HepG2 (cell line): Measurements from ENCODE around the gene HOPX. TPM values are rescaled to one million over a fixed set of nuclear protein-coding genes. Genes with fewer than 3 reads are reported as not detected.

Experiments used
- ATAC-seq: fragments of 200-7000 bp; cut with Tn5 transposase; 3 replicates; pipeline ENCODE4 v1.9.1; 2020; ENCODE audit warnings: mild to moderate bottlenecking, moderate library complexity
- BruUV-seq: library from RNA; stranded (reverse); fragments of 400-500 nt; replicated peaks from 2 replicates; lab custom pipeline; 2021; lab: Mats Ljungman, UMichigan
- CTCF ChIA-PET: fragments of 300-600 bp; formaldehyde crosslinking; extraction: SDS; loops from one replicate; lab custom pipeline; 2021; ENCODE audit warnings: low total read pairs, inconsistent platforms, low intra/inter-chr PET ratio; lab: Yijun Ruan, JAX
- POLR2A ChIA-PET: fragments of 350-600 bp; sonication (Branson Sonifier 250); formaldehyde crosslinking; loops from one replicate; lab custom pipeline; 2020; ENCODE audit warnings: antibody characterized with exemption, inconsistent platforms; lab: Yijun Ruan, JAX
- DNase-seq: peaks from one replicate; pipeline ENCODE4 v3.0.0-alpha.2; 2015; ENCODE audit warnings: low spot score
- FAIRE-seq: peaks from 3 replicates; lab custom pipeline; 2011; peaks lifted over from hg19 to GRCh38; lab: Jason Lieb, UNC
- H2AFZ ChIP-seq: one replicate; pipeline ENCODE4 v1.6.1; 2011; ENCODE audit warnings: low read length, inconsistent platforms
- H3K27ac ChIP-seq: fragments of 300-600 bp; 3 replicates; pipeline ENCODE4 v1.8.0; 2011; ENCODE audit warnings: mixed run types, mild to moderate bottlenecking, mixed read lengths, low read length, inconsistent platforms; ENCODE audit not compliant: insufficient read depth; ENCODE audit errors: extremely low read length
- H3K27me3 ChIP-seq, 2 experiments: fragments of 200-600 bp in 1 of 2; 2 replicates in 1 of 2; 3 replicates in 1 of 2; pipeline versions ENCODE4 v1.6.0 to v1.8.0; 2011; ENCODE audit warnings: low read length in 2 of 2, mild to moderate bottlenecking in 2 of 2, moderate library complexity in 2 of 2, inconsistent platforms in 1 of 2; ENCODE audit not compliant: insufficient read depth in 2 of 2, control insufficient read depth in 1 of 2
- H3K36me3 ChIP-seq, 2 experiments: fragments of 200-600 bp in 1 of 2; replicated peaks in 1 of 2; 2 replicates in 1 of 2; 3 replicates in 1 of 2; pipeline versions ENCODE4 v1.5.1 to v1.8.0; 2011; ENCODE audit warnings: low read length in 2 of 2, inconsistent platforms in 1 of 2; ENCODE audit not compliant: insufficient read depth in 2 of 2, control insufficient read depth in 1 of 2
- H3K4me1 ChIP-seq: 2 replicates; pipeline ENCODE4 v1.5.1; 2012; ENCODE audit warnings: low read length, inconsistent platforms; ENCODE audit not compliant: insufficient read depth
- H3K4me2 ChIP-seq: 2 replicates; pipeline ENCODE4 v1.6.0; 2011; ENCODE audit warnings: low read depth, low read length, inconsistent platforms
- H3K4me3 ChIP-seq, 3 experiments: fragments of 200-600 bp in 1 of 3; sonication (generic), shearing (Covaris generic) in 1 of 3; replicated peaks in 1 of 3; 2 replicates each; pipeline ENCODE4 v1.5.1; 2011 to 2016; ENCODE audit warnings: low read length in 3 of 3, inconsistent platforms in 2 of 3, low read depth in 2 of 3, mild to moderate bottlenecking in 2 of 3, control low read depth in 1 of 3, mixed read lengths in 1 of 3; ENCODE audit not compliant: insufficient read depth in 1 of 3
- H3K79me2 ChIP-seq: one replicate; pipeline ENCODE4 v1.6.1; 2011; ENCODE audit warnings: low read length, inconsistent platforms; ENCODE audit not compliant: insufficient read depth
- H3K9ac ChIP-seq: 2 replicates; pipeline ENCODE4 v1.6.0; 2011; ENCODE audit warnings: mild to moderate bottlenecking, low read depth, low read length, inconsistent platforms; ENCODE audit not compliant: insufficient read depth
- H3K9me3 ChIP-seq: 2 replicates; pipeline ENCODE4 v1.5.1; 2012; ENCODE audit warnings: mild to moderate bottlenecking, low read length
- H4K20me1 ChIP-seq: 2 replicates; pipeline ENCODE4 v1.6.0; 2011; ENCODE audit warnings: inconsistent platforms, mild to moderate bottlenecking, low read length, moderate library complexity; ENCODE audit not compliant: insufficient read depth
- HNRNPL ChIP-seq: fragments of 200-400 bp; formaldehyde crosslinking; IDR thresholded peaks from 2 replicates; pipeline ENCODE4 v1.6.1; 2017; ENCODE audit warnings: mild to moderate bottlenecking, low read depth, low read length
- MED8 ChIP-seq: sonication (generic); formaldehyde crosslinking; IDR thresholded peaks from 2 replicates; pipeline ENCODE4 v1.8.1; 2023; ENCODE audit warnings: mild to moderate bottlenecking, missing genetic modification reagents; ENCODE audit not compliant: insufficient replicate concordance
- PHF5A ChIP-seq: IDR thresholded peaks from one replicate; pipeline ENCODE4 v1.6.1; 2018; ENCODE audit warnings: low read depth, missing genetic modification reagents; ENCODE audit not compliant: unreplicated experiment
- SMAD9 ChIP-seq: sonication (generic); formaldehyde crosslinking; IDR thresholded peaks from 2 replicates; pipeline ENCODE4 v1.5.1; 2020; ENCODE audit warnings: mild to moderate bottlenecking, missing genetic modification reagents
- ZFYVE20 ChIP-seq: sonication (generic); formaldehyde crosslinking; IDR thresholded peaks from 2 replicates; pipeline ENCODE4 v1.8.0; 2023; ENCODE audit warnings: low read depth, mild to moderate bottlenecking, moderate library complexity, missing genetic modification reagents, borderline replicate concordance
- ZNF354B ChIP-seq: sonication (generic); formaldehyde crosslinking; IDR thresholded peaks from 2 replicates; pipeline ENCODE4 v1.8.0; 2022; ENCODE audit warnings: mild to moderate bottlenecking, missing genetic modification reagents
- ZNF550 ChIP-seq: sonication (generic); formaldehyde crosslinking; IDR thresholded peaks from 2 replicates; pipeline ENCODE4 v1.4.0; 2020; ENCODE audit warnings: mild to moderate bottlenecking, missing genetic modification reagents, borderline replicate concordance
- WGBS: methylation state at CpG from one replicate; pipeline ENCODE4 v1.1.6; 2017; ENCODE audit warnings: low lambda C conversion rate; 5-methylcytosine and 5-hydroxymethylcytosine counted together
- in situ Hi-C: cut with HindIII; loops from 2 replicates; pipeline ENCODE4 v1.10.0; 2017; ENCODE audit warnings: low pct_unique_long_range_greater_than_20kb; ENCODE audit not compliant: extremely low pct_ligation_motif_present
- intact Hi-C: fragments of 100-400 bp; cut with micrococcal nuclease; formaldehyde crosslinking; loops from one replicate; pipeline ENCODE4 v1.10.0; 2022; ENCODE audit not compliant: unreplicated experiment
- polyA plus RNA-seq, 8 experiments: library from polyadenylated mRNA; depleted of rRNA in 3 of 8; stranded (reverse) in 7 of 8; unstranded in 1 of 8; fragments of >200 nt; fragmentation: Illumina TruSeq in 4 of 8; extraction: Trizol in 4 of 8; gene quantifications; 2 replicates each; pipeline versions ENCODE4 v1.2.1 to v1.2.3, GENCODE V29; 2011 to 2016; ENCODE audit warnings: low read depth in 4 of 8, missing spikeins in 1 of 8, mixed read lengths in 1 of 8; ENCODE audit not compliant: insufficient read depth in 1 of 8
- total RNA-seq, 5 experiments: library from RNA; depleted of rRNA; stranded (reverse); fragments of >200 nt; fragmentation: Illumina TruSeq; extraction: Trizol; gene quantifications; 2 replicates each; pipeline ENCODE4 v1.2.3, GENCODE V29; 2016; ENCODE audit warnings: low read depth in 1 of 5
- TF ChIP-seq, protein P1 (sequence below): sonication (generic); formaldehyde crosslinking; IDR thresholded peaks from 2 replicates; pipeline ENCODE4 v1.5.1; 2020; ENCODE audit warnings: mild to moderate bottlenecking, missing genetic modification reagents, borderline replicate concordance
- TF ChIP-seq, protein P2 (sequence below): sonication (generic); formaldehyde crosslinking; IDR thresholded peaks from 2 replicates; pipeline ENCODE4 v1.8.1; 2023; ENCODE audit warnings: mild to moderate bottlenecking, missing genetic modification reagents, borderline replicate concordance
- TF ChIP-seq, protein P3 (sequence below): sonication (generic); formaldehyde crosslinking; IDR thresholded peaks from 2 replicates; pipeline ENCODE4 v1.4.0; 2020; ENCODE audit warnings: mild to moderate bottlenecking, missing genetic modification reagents
- TF ChIP-seq, protein P4 (sequence below): sonication (generic); formaldehyde crosslinking; IDR thresholded peaks from 2 replicates; pipeline ENCODE4 v1.4.0; 2020; ENCODE audit warnings: missing genetic modification reagents, borderline replicate concordance

HOPX gene
- total and polyA plus RNA-seq, 2 of the 13 experiments (the other 11 are each of a cell fraction or from before 2014, with no cell fraction given), result not detected

DNA sequence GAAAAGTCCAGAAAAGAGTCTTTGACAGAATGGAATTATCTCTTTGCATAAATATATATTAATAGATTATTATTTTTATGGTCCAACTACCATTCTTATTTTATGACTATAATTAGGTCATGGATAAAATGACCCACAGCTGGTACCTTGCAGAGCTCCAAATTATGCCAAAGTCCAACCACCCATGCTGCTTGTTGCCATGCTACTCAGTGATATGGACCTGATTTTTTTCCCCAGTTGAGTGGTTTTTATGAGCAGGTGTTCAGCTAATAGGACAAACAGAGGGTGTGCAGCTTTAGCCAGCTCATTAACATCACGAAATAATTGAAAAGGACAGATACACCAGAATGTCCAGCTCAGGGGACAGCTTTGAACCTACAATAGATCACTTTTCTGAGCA is 9.7 kb downstream of the HOPX start:
- WGBS, result 9% methylated on average over 1 of the region's 1 CpG

More for the DNA sequence above, 9.7 kb downstream of the HOPX start:
- H3K4me1 ChIP-seq, result no peaks in the 10 kb centered on the region
- TF ChIP-seq HNRNPL (no peak), ZNF354B (no peak), ZFYVE20 (CRISPR knock-in tag) (no peak), MED8 (no peak), ZNF550 (CRISPR knock-in tag) (no peak), SMAD9 (CRISPR knock-in tag) (no peak), PHF5A (CRISPR knock-in tag) (no peak)
- TF ChIP-seq, protein P1, sequence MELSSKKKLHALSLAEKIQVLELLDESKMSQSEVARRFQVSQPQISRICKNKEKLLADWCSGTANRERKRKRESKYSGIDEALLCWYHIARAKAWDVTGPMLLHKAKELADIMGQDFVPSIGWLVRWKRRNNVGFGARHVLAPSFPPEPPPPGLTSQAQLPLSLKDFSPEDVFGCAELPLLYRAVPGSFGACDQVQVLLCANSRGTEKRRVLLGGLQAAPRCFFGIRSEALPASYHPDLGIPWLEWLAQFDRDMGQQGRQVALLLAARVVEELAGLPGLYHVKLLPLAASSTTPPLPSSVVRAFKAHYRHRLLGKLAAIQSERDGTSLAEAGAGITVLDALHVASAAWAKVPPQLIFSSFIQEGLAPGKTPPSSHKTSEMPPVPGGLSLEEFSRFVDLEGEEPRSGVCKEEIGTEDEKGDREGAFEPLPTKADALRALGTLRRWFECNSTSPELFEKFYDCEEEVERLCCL (CRISPR knock-in tag), result no peak
- TF ChIP-seq, protein P2, sequence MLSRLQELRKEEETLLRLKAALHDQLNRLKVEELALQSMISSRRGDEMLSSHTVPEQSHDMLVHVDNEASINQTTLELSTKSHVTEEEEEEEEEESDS (CRISPR knock-in tag), result no peak
- TF ChIP-seq, protein P3, sequence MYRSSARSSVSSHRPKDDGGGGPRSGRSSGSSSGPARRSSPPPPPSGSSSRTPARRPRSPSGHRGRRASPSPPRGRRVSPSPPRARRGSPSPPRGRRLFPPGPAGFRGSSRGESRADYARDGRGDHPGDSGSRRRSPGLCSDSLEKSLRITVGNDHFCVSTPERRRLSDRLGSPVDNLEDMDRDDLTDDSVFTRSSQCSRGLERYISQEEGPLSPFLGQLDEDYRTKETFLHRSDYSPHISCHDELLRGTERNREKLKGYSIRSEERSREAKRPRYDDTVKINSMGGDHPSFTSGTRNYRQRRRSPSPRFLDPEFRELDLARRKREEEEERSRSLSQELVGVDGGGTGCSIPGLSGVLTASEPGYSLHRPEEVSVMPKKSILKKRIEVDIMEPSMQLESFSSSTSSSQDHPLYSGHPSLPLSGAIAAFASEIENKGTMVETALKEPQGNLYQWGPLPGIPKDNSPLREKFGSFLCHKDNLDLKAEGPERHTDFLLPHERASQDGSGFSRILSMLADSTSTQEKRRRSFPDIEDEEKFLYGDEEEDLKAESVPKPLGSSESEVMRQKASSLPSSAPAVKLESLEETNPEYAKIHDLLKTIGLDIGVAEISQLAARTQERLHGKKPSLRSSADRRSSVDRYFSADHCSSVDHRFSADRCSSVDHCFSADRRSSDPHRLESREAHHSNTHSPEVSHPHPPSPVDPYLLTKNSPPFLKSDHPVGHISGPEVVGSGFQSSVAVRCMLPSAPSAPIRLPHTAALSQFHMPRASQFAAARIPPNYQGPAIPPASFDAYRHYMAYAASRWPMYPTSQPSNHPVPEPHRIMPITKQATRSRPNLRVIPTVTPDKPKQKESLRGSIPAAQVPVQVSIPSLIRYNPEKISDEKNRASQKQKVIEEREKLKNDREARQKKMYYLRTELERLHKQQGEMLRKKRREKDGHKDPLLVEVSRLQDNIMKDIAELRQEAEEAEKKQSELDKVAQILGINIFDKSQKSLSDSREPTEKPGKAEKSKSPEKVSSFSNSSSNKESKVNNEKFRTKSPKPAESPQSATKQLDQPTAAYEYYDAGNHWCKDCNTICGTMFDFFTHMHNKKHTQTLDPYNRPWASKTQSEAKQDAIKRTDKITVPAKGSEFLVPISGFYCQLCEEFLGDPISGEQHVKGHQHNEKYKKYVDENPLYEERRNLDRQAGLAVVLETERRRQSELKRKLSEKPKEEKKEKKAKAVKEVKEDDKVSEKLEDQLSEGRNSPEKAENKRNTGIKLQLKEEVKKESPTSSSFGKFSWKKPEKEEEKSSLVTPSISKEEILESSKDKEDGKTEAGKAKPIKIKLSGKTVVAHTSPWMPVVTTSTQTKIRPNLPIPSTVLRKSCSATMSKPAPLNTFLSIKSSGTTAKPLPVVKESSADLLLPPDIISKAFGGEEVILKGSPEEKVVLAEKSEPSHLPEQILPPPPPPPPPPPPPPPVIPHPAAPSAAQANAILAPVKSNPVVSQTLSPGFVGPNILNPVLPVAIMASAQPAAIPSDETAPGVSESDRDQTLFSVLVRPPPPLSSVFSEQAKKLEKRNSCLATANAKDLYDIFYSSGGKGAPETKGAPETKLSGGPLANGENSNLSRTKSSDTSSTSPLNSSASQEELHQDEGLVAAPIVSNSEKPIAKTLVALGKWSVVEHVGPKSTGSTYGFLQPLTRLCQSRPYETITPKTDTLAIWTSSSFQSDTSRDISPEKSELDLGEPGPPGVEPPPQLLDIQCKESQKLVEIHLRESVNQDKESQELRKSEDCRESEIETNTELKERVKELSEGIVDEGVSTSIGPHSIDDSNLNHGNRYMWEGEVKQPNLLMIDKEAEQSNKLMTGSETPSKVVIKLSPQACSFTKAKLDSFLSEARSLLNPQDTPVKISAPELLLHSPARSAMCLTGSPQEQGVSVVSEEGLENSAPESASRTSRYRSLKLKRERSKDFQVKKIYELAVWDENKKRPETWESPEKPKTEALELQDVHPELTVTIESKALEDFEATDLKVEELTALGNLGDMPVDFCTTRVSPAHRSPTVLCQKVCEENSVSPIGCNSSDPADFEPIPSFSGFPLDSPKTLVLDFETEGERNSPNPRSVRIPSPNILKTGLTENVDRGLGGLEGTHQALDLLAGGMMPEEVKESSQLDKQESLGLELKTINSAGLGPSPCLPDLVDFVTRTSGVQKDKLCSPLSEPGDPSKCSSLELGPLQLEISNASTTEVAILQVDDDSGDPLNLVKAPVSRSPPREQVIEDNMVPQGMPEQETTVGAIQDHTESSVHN, result no peak
- TF ChIP-seq, protein P4, sequence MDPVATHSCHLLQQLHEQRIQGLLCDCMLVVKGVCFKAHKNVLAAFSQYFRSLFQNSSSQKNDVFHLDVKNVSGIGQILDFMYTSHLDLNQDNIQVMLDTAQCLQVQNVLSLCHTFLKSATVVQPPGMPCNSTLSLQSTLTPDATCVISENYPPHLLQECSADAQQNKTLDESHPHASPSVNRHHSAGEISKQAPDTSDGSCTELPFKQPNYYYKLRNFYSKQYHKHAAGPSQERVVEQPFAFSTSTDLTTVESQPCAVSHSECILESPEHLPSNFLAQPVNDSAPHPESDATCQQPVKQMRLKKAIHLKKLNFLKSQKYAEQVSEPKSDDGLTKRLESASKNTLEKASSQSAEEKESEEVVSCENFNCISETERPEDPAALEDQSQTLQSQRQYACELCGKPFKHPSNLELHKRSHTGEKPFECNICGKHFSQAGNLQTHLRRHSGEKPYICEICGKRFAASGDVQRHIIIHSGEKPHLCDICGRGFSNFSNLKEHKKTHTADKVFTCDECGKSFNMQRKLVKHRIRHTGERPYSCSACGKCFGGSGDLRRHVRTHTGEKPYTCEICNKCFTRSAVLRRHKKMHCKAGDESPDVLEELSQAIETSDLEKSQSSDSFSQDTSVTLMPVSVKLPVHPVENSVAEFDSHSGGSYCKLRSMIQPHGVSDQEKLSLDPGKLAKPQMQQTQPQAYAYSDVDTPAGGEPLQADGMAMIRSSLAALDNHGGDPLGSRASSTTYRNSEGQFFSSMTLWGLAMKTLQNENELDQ, result no peak
- no peak overlapping the region for H3K4me3 ChIP-seq
- no peak for DNase-seq
- no peaks in the 10 kb centered on the region for H3K36me3 ChIP-seq
- H3K79me2 ChIP-seq, result no peaks in the 10 kb centered on the region
- H3K9me3 ChIP-seq, result peaks cover 8% of the 10 kb centered on the region
- no peaks in the 10 kb centered on the region for H4K20me1 ChIP-seq
- H3K9ac ChIP-seq, result no peak overlapping the region
- in situ Hi-C loops (no loop called here), intact Hi-C loops (no loop called here)
- ChIA-PET CTCF (no interaction called here), POLR2A (no interaction called here)
- no peak for ATAC-seq
- no peak for FAIRE-seq
- no peak overlapping the region for H3K27ac ChIP-seq
- no peak overlapping the region for H2AFZ ChIP-seq
- H3K27me3 ChIP-seq, result peaks cover 0 to 7% of the 10 kb centered on the region in 2 experiments; a peak in 3 of 5 replicates
- H3K4me2 ChIP-seq, result no peak overlapping the region
- BruUV-seq, result no TSS peak
